GM12878 (cell line): ENCODE data around the gene CFAP99. TPM values are rescaled to one million over a fixed set of nuclear protein-coding genes. Genes with fewer than 3 reads are reported as not detected.

ENCODE experiments used
- ATAC-seq: fragments of 200-7000 bp; cut with Tn5 transposase; 3 replicates; pipeline ENCODE4 v1.9.1; 2020; ENCODE audit warnings: mild to moderate bottlenecking, moderate library complexity
- BruUV-seq: library from RNA; stranded (reverse); fragments of 400-500 nt; replicated peaks from 2 replicates; lab custom pipeline; 2021; lab: Mats Ljungman, UMichigan
- CTCF ChIA-PET: fragments of 300-600 bp; sonication (Branson Sonifier 250); formaldehyde crosslinking; extraction: SDS; loops from one replicate; lab custom pipeline; 2021; ENCODE audit warnings: inconsistent platforms; lab: Yijun Ruan, JAX
- POLR2A ChIA-PET: fragments of 350-600 bp; formaldehyde crosslinking; extraction: SDS; loops from one replicate; lab custom pipeline; 2021; ENCODE audit warnings: inconsistent platforms; lab: Charles Lee
- RAD21 ChIA-PET: fragments of 300-600 bp; sonication (Branson Sonifier 250); formaldehyde crosslinking; loops from one replicate; lab custom pipeline; 2023; ENCODE audit warnings: antibody characterized with exemption; ENCODE audit not compliant: unreplicated experiment; lab: Charles Lee
- SMC1A ChIA-PET: fragments of 300-600 bp; sonication (Branson Sonifier 250); formaldehyde crosslinking; loops from one replicate; lab custom pipeline; 2023; ENCODE audit not compliant: unreplicated experiment, uncharacterized antibody; lab: Charles Lee
- DNase-seq: peaks from one replicate; pipeline ENCODE4 v3.0.0-alpha.2; 2011; ENCODE audit warnings: low read depth, low spot score
- FAIRE-seq: peaks from 3 replicates; lab custom pipeline; 2011; peaks lifted over from hg19 to GRCh38; lab: Jason Lieb, UNC
- H2AFZ ChIP-seq: 2 replicates; pipeline ENCODE4 v1.6.0; 2011; ENCODE audit warnings: low read depth, low read length, control low read depth; ENCODE audit not compliant: control insufficient read depth
- H3K27ac ChIP-seq: 2 replicates; pipeline ENCODE4 v1.5.1; 2011; ENCODE audit warnings: control low read depth; ENCODE audit not compliant: control insufficient read depth, insufficient read depth
- H3K27me3 ChIP-seq, 2 experiments: replicated peaks in 1 of 2; 2 replicates each; pipeline versions ENCODE4 v1.6.0 to v1.6.1; 2011; ENCODE audit warnings: low read length in 1 of 2; ENCODE audit not compliant: control insufficient read depth in 2 of 2, insufficient read depth in 2 of 2
- H3K36me3 ChIP-seq, 2 experiments: 2 replicates each; pipeline ENCODE4 v1.5.1; 2011; ENCODE audit warnings: low read length in 1 of 2; ENCODE audit not compliant: control insufficient read depth in 2 of 2, insufficient read depth in 2 of 2
- H3K4me1 ChIP-seq: 2 replicates; pipeline ENCODE4 v1.6.1; 2011; ENCODE audit warnings: mild to moderate bottlenecking, low read length, moderate library complexity, mixed read lengths; ENCODE audit not compliant: control insufficient read depth, insufficient read depth
- H3K4me2 ChIP-seq: 2 replicates; pipeline ENCODE4 v1.6.0; 2011; ENCODE audit warnings: control low read depth; ENCODE audit not compliant: control insufficient read depth, insufficient read depth
- H3K4me3 ChIP-seq: fragments of 200-600 bp; sonication (generic); 2 replicates; pipeline ENCODE4 v1.5.1; 2016
- H3K79me2 ChIP-seq: 2 replicates; pipeline ENCODE4 v1.6.0; 2011; ENCODE audit warnings: low read length; ENCODE audit not compliant: control insufficient read depth, insufficient read depth
- H3K9ac ChIP-seq: 2 replicates; pipeline ENCODE4 v1.8.0; 2011; ENCODE audit warnings: low read length, control low read depth, mixed read lengths; ENCODE audit not compliant: control insufficient read depth, insufficient read depth
- H3K9me3 ChIP-seq: replicated peaks from 3 replicates; pipeline ENCODE4 v1.5.1; 2011; ENCODE audit warnings: mild to moderate bottlenecking, low read length; ENCODE audit not compliant: control insufficient read depth, insufficient read depth
- H4K20me1 ChIP-seq: 2 replicates; pipeline ENCODE4 v1.6.0; 2011; ENCODE audit not compliant: control insufficient read depth, insufficient read depth
- BACH1 ChIP-seq: fragments of 450-650 bp; IDR thresholded peaks from 2 replicates; pipeline ENCODE4 v1.6.1; 2017; ENCODE audit warnings: mild to moderate bottlenecking, borderline replicate concordance
- CEBPB ChIP-seq, 2 experiments: fragments of 150-350 bp in 1 of 2; IDR thresholded peaks; 2 replicates each; pipeline ENCODE4 v1.6.1; 2012 to 2014; ENCODE audit warnings: low read depth in 2 of 2, low read length in 2 of 2, borderline replicate concordance in 1 of 2, inconsistent platforms in 1 of 2
- CHD4 ChIP-seq: fragments of 200-600 bp; sonication (generic); IDR thresholded peaks from 2 replicates; pipeline ENCODE4 v1.6.1; 2016; ENCODE audit warnings: mild to moderate bottlenecking
- DPF2 ChIP-seq: fragments of 450-650 bp; IDR thresholded peaks from 2 replicates; pipeline ENCODE4 v1.6.1; 2017; ENCODE audit warnings: mild to moderate bottlenecking
- E2F4 ChIP-seq: IDR thresholded peaks from 2 replicates; pipeline ENCODE4 v1.6.1; 2012; ENCODE audit warnings: low read depth, low read length, improper control_type of control experiment
- E2F8 ChIP-seq: fragments of 450-650 bp; IDR thresholded peaks from 2 replicates; pipeline ENCODE4 v1.6.1; 2018; ENCODE audit warnings: mild to moderate bottlenecking, low read depth, moderate library complexity; ENCODE audit not compliant: partially characterized antibody
- EGR1 ChIP-seq, 2 experiments: IDR thresholded peaks; 1 replicate in 1 of 2; 2 replicates in 1 of 2; pipeline ENCODE4 v1.6.1; 2011 to 2012; ENCODE audit warnings: low read depth in 2 of 2, low read length in 2 of 2, borderline replicate concordance in 1 of 2, mild to moderate bottlenecking in 1 of 2, moderate library complexity in 1 of 2
- FOXM1 ChIP-seq: IDR thresholded peaks from 2 replicates; pipeline ENCODE4 v1.6.1; 2012; ENCODE audit warnings: low read depth, mild to moderate bottlenecking, inconsistent platforms, low read length, moderate library complexity
- GATAD2B ChIP-seq: fragments of 450-650 bp; conservative IDR thresholded peaks from 2 replicates; pipeline ENCODE4 v1.6.1; 2017; ENCODE audit warnings: low read depth, mild to moderate bottlenecking, moderate library complexity
- IRF4 ChIP-seq: IDR thresholded peaks from 2 replicates; pipeline ENCODE4 v1.6.1; 2011; ENCODE audit warnings: low read depth, low read length
- KDM1A ChIP-seq: fragments of 200-600 bp; sonication (generic); IDR thresholded peaks from 2 replicates; pipeline ENCODE4 v1.6.1; 2016; ENCODE audit warnings: borderline replicate concordance
- MEF2A ChIP-seq: IDR thresholded peaks from 2 replicates; pipeline ENCODE4 v1.6.1; 2011; ENCODE audit warnings: low read depth, mild to moderate bottlenecking, low read length, moderate library complexity; ENCODE audit not compliant: insufficient read depth
- NR2F1 ChIP-seq: fragments of 450-650 bp; conservative IDR thresholded peaks from 2 replicates; pipeline ENCODE4 v1.6.1; 2017; ENCODE audit warnings: mild to moderate bottlenecking
- PML ChIP-seq: IDR thresholded peaks from 2 replicates; pipeline ENCODE4 v1.6.1; 2012; ENCODE audit warnings: low read length, inconsistent platforms
- POLR2A ChIP-seq: IDR thresholded peaks from 2 replicates; pipeline ENCODE4 v1.6.1; 2011; ENCODE audit warnings: low read depth, mild to moderate bottlenecking, low read length
- RAD51 ChIP-seq: fragments of 450-650 bp; IDR thresholded peaks from 2 replicates; pipeline ENCODE4 v1.6.1; 2016; ENCODE audit warnings: moderate library complexity, mild to moderate bottlenecking, inconsistent platforms
- SMAD5 ChIP-seq: IDR thresholded peaks from 2 replicates; pipeline ENCODE4 v1.6.1; 2016; ENCODE audit warnings: antibody characterized with exemption, low read depth
- SRF ChIP-seq, 2 experiments: IDR thresholded peaks; 2 replicates each; pipeline ENCODE4 v1.6.1; 2011; ENCODE audit warnings: low read depth in 2 of 2, low read length in 2 of 2, mild to moderate bottlenecking in 1 of 2, moderate library complexity in 1 of 2
- WGBS: methylation state at CpG from one replicate; pipeline ENCODE4 v1.1.6; 2016; ENCODE audit warnings: low lambda C conversion rate; ENCODE audit not compliant: insufficient replicate concordance, insufficient coverage; ENCODE audit errors: missing lambda C conversion rate; 5-methylcytosine and 5-hydroxymethylcytosine counted together
- in situ Hi-C: fragments of 300-500 bp; cut with MboI; formaldehyde crosslinking; loops from 9 replicates; pipeline ENCODE4 v1.14.3; 2018; ENCODE audit warnings: mixed read lengths
- intact Hi-C: fragments of 100-400 bp; cut with micrococcal nuclease; formaldehyde crosslinking; loops from one replicate; pipeline ENCODE4 v1.14.2; 2022; ENCODE audit not compliant: unreplicated experiment
- polyA plus RNA-seq, 11 experiments: library from polyadenylated mRNA; depleted of rRNA in 4 of 11; unstranded in 6 of 11; stranded (reverse) in 5 of 11; fragments of >200 nt; fragmentation: Nextera tagmentation in 4 of 11; fragmentation: Illumina TruSeq in 1 of 11; extraction: Ambion mirVana in 4 of 11; extraction: Trizol in 1 of 11; gene quantifications; 1 replicate in 1 of 11; 2 replicates in 10 of 11; pipeline versions ENCODE4 v1.2.1 to v1.2.3, GENCODE V29; 2011 to 2016; ENCODE audit warnings: inconsistent platforms in 2 of 11, missing spikeins in 2 of 11, low read depth in 1 of 11
- total RNA-seq, 4 experiments: library from RNA; depleted of rRNA in 3 of 4; stranded (reverse); fragments of >200 nt in 3 of 4; fragmentation: Illumina TruSeq in 1 of 4; extraction: Trizol in 1 of 4; gene quantifications; 2 replicates each; pipeline versions ENCODE4 v1.2.1 to v1.2.3, GENCODE V29; 2013 to 2021
- TF ChIP-seq, protein P1 (sequence below): fragments of 450-650 bp; formaldehyde crosslinking; IDR thresholded peaks from 2 replicates; pipeline ENCODE4 v1.5.0; 2022; ENCODE audit warnings: mild to moderate bottlenecking, missing genetic modification characterization

The CFAP99 gene
- total and polyA plus RNA-seq, 10 of the 15 experiments (the other 5 are each of a cell fraction or from before 2014, with no cell fraction given): not detected

GRCh38 chr4:2388429-2389182, 30.1 kb upstream of the CFAP99 start:
- Histone ChIP-seq H3K79me2 (no peaks in the 10 kb centered on the region), H3K4me1 (no peaks in the 10 kb centered on the region), H3K9me3 (no peaks in the 10 kb centered on the region; the same call in 2 of the 3 replicates), H3K9ac (no peak overlapping the region), H3K27ac (no peak overlapping the region), H2AFZ (no peak overlapping the region), H3K4me2 (no peak overlapping the region), H3K36me3 (no peaks in the 10 kb centered on the region), H3K27me3 (no peaks in the 10 kb centered on the region), H3K4me3 (no peak overlapping the region), H4K20me1 (0 out of 2 replicates have a peak, but pooled peaks cover 1% of the 10 kb centered on the region)
- ChIA-PET CTCF (interaction anchor here (0.9 kb wide), 1 partner anchor 169 kb away, joined by 3 read pairs; no protein-coding TSS in a partner anchor), SMC1A (interaction anchor here (0.7 kb wide), 1 partner anchor 24 kb away, joined by 3 read pairs; no protein-coding TSS in a partner anchor), POLR2A (no interaction called here), RAD21 (no interaction called here)
- no peak for FAIRE-seq
- no TSS peak for BruUV-seq
- no peak for ATAC-seq
- in situ Hi-C loops: no loop called here
- WGBS: 25% methylated on average over 9 of the region's 9 CpGs
- no peak for DNase-seq
- intact Hi-C loops: no loop called here
- TF ChIP-seq POLR2A: no peak
- TF ChIP-seq BACH1: no peak
- no peak for TF ChIP-seq CEBPB (IDR thresholded peaks at IDR 0.05; ENCODE audit: borderline replicate concordance in 1 of 2, low read depth in 2 of 2, low read length in 2 of 2)
- no peak for TF ChIP-seq NR2F1
- TF ChIP-seq E2F8: no peak
- TF ChIP-seq MEF2A: no peak
- no peak for TF ChIP-seq FOXM1
- TF ChIP-seq IRF4: no peak
- no peak for TF ChIP-seq KDM1A
- no peak for TF ChIP-seq RAD51
- TF ChIP-seq EGR1 (IDR thresholded peaks at IDR 0.05; ENCODE audit: borderline replicate concordance in 1 of 2, low read depth in 2 of 2, low read length in 2 of 2): no peak
- TF ChIP-seq, protein P1, sequence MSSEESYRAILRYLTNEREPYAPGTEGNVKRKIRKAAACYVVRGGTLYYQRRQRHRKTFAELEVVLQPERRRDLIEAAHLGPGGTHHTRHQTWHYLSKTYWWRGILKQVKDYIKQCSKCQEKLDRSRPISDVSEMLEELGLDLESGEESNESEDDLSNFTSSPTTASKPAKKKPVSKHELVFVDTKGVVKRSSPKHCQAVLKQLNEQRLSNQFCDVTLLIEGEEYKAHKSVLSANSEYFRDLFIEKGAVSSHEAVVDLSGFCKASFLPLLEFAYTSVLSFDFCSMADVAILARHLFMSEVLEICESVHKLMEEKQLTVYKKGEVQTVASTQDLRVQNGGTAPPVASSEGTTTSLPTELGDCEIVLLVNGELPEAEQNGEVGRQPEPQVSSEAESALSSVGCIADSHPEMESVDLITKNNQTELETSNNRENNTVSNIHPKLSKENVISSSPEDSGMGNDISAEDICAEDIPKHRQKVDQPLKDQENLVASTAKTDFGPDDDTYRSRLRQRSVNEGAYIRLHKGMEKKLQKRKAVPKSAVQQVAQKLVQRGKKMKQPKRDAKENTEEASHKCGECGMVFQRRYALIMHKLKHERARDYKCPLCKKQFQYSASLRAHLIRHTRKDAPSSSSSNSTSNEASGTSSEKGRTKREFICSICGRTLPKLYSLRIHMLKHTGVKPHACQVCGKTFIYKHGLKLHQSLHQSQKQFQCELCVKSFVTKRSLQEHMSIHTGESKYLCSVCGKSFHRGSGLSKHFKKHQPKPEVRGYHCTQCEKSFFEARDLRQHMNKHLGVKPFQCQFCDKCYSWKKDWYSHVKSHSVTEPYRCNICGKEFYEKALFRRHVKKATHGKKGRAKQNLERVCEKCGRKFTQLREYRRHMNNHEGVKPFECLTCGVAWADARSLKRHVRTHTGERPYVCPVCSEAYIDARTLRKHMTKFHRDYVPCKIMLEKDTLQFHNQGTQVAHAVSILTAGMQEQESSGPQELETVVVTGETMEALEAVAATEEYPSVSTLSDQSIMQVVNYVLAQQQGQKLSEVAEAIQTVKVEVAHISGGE (CRISPR knock-in tag): no peak
- TF ChIP-seq SRF (IDR thresholded peaks at IDR 0.05; ENCODE audit: low read depth in 2 of 2, low read length in 2 of 2): no peak
- no peak for TF ChIP-seq GATAD2B
- TF ChIP-seq PML: no peak
- no peak for TF ChIP-seq E2F4
- TF ChIP-seq SMAD5: no peak
- no peak for TF ChIP-seq CHD4
- TF ChIP-seq DPF2: no peak
